ENCODE results near the gene TGDS.
A peak's percentile ranks its signal among the peaks of the same experiment; 100 is the strongest.
"Not testable (repeated sequence)": the region's sequence is repeated elsewhere in the genome, so short reads cannot be mapped to it uniquely, and the experiment has no call there.

Gene TGDS

DNA sequence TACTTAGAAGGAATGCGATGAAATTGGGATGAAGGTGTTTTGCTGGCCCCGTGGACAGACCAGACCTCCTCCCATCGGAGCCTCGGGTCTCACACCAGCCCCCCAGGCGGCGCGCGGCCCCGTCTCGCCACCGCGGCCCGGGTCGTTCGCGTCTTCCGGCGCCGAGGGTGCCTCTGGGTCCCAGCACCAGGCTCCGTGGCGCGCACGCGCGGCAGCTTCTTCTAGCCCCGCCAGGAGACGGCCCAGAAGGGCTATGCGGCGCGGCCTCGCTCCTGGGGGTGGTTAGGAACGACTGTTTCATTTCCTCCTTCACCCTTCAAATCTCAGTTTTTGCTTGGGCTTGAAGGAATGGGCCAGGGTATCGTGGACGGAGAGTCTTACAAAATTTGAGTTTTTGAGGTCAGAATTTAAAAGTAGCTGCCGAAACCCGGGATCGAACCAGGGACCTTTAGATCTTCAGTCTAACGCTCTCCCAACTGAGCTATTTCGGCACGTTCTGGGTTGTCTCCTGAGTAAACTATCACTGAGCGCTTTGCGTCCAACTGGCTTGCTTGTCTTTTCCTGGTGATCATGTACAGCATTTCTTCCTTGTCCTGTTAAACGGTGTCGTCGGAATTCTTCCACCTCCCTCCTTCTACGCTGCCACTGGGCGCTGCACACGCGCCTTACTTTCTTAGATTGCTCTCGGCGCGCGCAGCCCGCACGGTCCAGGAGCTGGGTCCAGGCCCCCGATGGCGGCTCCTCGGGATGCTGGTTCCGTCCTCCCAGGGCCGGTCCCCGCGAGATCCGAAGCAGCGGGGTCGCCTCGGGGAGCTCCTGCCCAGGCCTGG, 46.5 kb downstream of the TGDS start:
- DNase-seq, result peak; percentile 91

DNA sequence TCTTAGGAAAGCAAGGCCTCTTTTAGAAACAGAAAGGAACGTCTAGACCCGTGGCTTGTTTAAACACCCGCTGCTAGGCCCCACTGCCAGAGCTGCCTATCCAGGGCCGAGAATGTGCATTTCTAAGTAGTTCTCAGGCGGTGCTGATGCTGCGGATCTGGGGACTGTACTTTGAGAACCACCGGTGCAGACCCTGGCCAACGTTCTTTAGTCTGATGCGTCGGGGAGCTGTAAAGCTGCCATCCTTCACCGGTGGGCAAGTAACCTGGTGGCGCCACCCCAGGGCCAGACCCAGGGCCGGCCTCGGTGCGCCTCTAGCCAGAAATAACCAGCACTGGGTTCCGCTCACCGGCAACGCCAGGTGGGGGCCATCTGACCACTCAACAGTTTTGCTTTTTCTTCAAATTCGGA, 47.1 kb downstream of the TGDS start:
- DNase-seq, result peak; percentile 48

DNA sequence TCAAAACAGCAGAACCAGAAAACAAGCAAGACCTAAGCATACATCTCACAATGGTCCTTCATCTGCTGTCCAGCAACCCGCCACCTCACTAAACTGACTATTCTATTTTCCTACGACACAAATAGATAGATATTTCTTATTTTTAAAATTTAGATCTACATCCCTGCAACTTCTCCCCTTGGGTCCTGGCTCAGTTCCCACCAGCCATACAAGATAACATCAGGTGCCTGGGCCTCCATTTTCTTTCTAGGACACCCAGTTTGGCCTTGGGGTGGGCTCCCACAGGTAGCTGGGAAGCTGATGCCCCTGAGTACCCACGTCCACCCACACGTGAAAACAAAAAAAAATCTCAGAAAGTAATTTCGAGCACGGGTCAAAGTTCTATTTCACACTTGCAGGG, 47.6 kb downstream of the TGDS start:
- peak; percentile 14 for DNase-seq

DNA sequence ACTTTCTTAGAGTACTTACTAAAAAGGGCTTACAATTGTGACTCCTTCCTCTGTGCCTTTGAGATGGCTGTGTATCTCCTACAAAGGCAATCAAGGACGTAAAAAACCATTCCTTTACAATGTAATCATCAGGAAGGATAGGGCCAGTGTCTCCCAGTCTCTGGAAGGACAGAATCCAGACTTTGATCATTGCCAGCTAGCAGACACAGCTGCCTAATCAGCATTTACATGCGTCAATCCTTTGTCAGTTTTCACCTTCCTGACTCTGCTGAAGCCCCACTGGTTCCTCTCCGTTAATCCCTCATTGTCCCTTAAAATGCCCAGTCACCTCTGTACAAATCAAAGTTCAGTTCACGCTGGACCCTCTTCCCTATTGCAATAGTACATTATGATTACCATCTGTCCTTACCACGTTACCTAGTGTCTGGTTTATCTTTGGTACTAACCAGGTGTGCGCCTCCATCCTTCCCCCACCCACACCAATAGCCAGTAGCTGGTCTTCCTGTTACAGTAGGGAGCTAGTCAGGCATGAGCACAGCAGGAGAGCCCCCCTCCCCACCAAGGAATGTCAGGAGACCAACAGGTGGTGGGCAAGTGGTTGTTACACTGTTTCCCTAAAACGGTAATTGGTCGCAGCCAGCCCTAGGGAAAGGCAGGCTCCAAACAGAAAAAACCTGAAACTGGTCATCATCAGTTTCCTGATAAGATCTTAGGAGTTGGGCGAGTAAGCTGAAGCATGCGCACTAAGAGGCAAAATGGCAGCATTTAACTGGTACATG, 49.7 kb downstream of the TGDS start:
- DNase-seq, result no peak

DNA sequence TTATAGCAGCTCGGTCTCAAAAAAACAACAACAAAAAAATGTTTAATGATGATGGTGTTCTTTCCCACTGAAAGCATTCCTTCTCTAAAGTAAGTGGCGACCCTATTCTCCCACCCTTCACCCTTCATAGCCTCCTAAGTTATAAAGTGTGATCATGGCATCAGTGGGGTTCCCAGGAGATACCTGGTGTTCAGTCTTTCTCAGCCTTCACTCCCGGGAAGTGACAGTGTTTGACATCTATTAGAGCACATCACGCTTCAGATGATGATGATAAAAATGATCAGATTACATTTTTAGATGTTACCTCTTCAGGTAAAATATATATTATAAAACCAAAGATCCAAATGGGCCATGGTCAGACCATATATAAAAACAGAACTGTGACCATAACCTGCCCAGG, 51.0 kb downstream of the TGDS start:
- no peak for DNase-seq

DNA sequence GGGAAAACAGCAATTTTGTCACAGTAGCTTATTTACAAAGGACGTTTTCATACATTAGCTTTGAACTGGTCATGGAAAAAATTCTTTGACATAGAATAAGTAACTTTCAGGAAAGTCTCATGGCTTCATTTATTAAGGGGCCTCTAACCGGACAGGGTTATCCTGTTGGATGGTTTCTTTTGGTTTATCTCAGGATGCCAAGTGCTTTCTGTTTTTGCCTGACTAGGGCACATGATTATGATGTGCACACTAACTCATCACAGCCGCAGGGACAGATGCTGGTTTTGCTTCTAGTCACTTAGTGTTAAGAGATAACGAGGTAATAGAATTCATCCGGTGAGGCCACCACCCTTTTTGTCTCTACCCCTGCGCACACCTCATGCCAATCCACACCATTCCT, 53.0 kb downstream of the TGDS start:
- no peak for DNase-seq

DNA sequence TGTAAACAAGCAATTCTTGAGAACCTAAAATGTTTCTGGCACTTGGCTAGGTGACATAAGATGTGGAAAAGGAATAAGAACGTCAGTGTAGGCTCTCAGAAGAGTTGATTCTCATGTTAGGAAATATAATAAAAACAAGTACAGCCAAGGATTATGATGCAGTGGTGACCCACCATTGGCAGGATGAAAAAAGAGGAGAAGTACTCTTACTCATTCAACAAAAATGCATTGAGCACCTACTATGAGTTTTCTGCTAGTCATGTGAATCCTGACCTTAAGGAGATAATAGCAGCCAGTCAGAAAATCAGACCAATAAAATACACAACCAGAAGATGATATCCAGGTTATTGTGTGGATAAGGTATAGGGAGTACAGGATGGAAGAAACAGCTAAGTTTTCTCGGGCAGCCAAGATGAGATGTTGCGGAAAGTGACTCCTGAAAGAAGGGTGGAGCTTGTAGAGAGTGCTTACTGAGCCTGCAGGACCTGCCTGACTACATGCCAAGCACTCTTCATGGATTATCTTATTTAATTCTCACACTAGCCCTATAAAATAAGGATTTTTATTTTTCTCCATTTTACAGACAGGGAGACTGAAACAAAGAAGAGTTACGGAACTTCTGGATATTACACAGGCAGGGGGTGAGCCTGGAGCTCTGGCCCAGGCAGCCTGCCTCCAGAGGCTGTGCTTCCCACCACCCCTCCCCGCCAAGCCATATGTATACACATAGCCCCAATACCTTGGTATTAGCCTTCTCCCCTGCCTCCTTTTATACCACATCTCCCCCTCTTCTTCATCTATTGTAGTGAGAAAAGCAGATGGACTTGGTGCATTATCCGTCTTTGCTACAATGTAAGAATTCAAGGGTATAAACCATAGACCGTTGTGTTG, 58.0 kb downstream of the TGDS start:
- DNase-seq, result no peak

DNA sequence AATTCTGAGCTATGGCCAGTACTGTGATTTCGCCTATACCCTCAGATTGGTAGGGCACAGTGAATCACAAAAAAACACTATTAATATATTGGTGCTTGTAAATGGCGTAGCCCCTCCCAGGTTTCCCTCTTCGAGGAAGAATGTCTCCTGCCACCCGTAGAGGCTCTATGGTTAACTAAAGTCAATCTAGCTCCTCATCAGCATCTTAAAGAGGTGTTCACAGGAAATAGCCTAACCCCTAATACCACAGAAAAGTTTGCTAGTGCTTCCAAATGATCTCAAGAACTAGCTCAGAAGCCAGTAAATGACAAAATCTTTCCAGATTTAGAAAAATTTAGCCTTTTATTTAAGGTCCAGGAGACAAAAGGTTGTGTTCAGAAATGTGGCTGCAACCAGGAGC, 60.2 kb downstream of the TGDS start:
- DNase-seq, result no peak

DNA sequence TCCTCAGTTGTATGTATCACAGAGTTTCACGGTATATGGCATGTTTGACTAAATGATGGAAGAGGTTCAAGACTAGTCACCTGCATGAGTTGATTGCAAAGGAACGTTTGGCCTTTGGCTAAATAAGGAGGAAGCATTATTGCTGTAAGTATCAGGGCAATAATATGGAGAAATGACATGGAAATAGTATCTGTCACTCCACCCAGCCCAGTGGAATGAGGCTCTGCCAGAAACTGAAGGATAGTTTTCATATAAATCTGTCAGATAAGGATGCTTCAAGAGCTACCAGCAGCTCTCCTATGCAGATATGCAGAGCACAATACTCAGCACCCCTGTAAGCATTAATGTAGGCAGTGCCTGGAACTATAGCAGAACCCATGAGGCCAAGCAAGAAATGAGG, 60.7 kb downstream of the TGDS start:
- no peak for DNase-seq

DNA sequence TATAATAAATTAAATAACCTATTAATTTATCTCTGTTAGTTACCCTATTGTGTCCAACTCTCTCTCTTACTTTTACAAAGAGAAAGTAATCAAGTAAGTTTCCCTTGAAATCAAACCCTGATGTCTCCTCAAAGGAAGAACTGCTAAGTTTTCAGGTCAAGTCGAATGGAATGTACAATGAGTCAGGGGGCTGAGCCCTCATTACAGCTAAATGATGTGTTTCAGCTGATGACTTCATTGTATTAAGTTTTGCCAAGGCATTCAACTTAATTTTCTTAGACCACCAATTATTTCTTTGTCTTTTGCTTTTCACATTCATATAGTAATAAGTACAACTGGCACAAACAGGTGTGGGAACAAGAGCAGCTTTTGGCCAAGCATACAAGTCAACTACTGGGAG, 61.8 kb downstream of the TGDS start:
- DNase-seq, result no peak

DNA sequence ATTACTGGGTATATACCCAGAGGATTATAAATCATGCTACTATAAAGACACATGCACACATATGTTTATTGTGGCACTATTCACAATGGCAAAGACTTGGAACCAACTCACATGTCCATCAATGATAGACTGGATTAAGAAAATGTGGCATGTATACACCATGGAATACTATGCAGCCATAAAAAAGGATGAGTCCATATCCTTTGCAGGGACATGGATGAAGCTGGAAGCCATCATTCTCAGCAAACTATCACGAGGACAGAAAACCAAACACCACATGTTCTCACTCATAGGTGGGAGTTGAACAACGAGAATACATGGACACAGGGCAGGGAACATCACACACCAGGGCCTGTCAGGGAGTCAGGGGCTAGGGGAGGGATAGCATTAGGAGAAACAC, 63.7 kb downstream of the TGDS start:
- not testable (repeated sequence) for DNase-seq

DNA sequence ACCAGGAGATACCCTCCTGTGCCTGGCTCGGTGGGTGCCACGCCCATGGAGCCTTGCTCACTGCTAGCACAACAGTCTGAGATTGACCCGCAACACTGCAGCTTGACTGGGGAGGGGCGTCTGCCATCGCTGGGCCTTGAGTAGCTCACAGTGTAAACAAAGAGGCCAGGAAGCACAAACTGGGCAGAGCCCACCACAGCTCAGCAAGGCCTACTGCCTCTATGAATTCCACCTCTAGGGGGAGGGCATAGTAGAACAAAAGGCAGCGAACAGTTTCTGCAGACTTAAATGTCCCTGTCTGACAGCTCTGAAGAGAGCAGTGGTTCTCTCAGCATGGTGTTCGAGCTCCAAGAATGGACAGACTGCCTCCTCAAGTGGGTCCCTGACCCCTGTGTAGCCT, 69.0 kb downstream of the TGDS start:
- not testable (repeated sequence) for DNase-seq

DNA sequence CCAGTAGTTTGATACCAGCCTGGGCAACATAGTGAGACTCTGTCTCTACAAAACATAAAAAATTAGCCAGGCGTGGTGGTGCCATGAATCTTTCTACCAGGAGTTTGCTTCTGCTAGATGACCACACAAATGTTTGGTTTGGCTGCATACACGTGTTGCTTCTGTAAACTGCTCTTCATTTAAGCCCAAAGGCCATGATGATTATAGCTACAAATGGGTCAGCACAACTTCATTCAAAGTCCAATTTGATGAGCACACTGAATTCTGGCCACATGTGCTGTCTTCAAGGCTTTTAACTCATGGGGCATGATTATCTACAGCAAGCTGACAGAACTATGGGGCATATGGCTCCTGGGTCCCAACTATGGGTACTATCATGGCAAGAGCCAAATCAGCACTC, 70.2 kb downstream of the TGDS start:
- DNase-seq, result no peak

DNA sequence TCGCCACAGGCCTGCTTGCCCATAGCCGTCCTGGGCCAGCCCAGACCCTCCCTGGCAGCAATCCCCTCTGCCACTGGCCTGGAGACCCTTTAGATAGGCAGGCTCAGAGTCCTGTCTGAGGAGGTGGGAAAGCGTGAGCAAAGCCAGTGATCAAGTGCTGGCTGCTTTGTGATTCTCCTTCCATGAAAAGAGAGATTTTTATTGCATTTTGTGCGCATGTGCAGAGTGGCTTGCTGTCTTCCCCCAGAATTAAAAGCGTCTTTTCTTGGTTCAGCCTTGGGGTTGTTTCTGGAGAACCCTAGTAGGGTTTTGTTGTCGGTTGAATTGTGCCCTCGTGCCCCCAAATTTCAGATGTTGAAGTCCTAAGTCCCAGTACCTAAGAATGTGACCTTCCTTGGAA, 71.5 kb downstream of the TGDS start:
- no peak for DNase-seq
